K562 (cell line): ENCODE measurements around the gene PRSS12. TPM values are rescaled to one million over a fixed set of nuclear protein-coding genes. Genes with fewer than 3 reads are reported as not detected.

Source experiments
- ATAC-seq: fragments of 200-7000 bp; cut with Tn5 transposase; 3 replicates; pipeline ENCODE4 v1.9.1; 2020; ENCODE audit warnings: moderate library complexity
- BruUV-seq: library from RNA; stranded (reverse); fragments of 400-500 nt; replicated peaks from 2 replicates; lab custom pipeline; 2021; lab: Mats Ljungman, UMichigan
- CTCF ChIA-PET: fragments of 300-600 bp; formaldehyde crosslinking; extraction: SDS; loops from one replicate; lab custom pipeline; 2021; ENCODE audit warnings: low intra/inter-chr PET ratio; lab: Yijun Ruan, JAX
- POLR2A ChIA-PET: fragments of 300-600, 350-650 bp; sonication (Branson Sonifier 250); formaldehyde crosslinking; extraction: SDS; loops from one replicate; lab custom pipeline; 2021; ENCODE audit warnings: antibody characterized with exemption, inconsistent platforms; lab: Yijun Ruan, JAX
- DNase-seq, 4 experiments: peaks; one replicate each; pipeline versions ENCODE4 v3.0.0 to v3.0.0-alpha.2; 2011 to 2018; ENCODE audit warnings: low spot score in 3 of 4, mixed read lengths in 3 of 4; ENCODE audit errors: extremely low read depth in 1 of 4
- FAIRE-seq: peaks from 2 replicates; lab custom pipeline; 2011; peaks lifted over from hg19 to GRCh38; lab: Jason Lieb, UNC
- H2AFZ ChIP-seq: 2 replicates; pipeline ENCODE4 v1.6.0; 2011; ENCODE audit warnings: low read depth, low read length, control low read depth, inconsistent platforms
- H3K27ac ChIP-seq: fragments of 200-600 bp; 3 replicates; pipeline ENCODE4 v1.8.0; 2011; ENCODE audit warnings: low read depth, mild to moderate bottlenecking, control low read depth, inconsistent platforms, low read length, moderate library complexity, mixed read lengths; ENCODE audit errors: extremely low read depth
- H3K27me3 ChIP-seq, 2 experiments: fragments of 300-600 bp in 1 of 2; 2 replicates in 1 of 2; 3 replicates in 1 of 2; pipeline versions ENCODE4 v1.6.0 to v1.8.0; 2011; ENCODE audit warnings: inconsistent platforms in 2 of 2, low read length in 2 of 2, mild to moderate bottlenecking in 1 of 2, mixed read lengths in 1 of 2, moderate library complexity in 1 of 2; ENCODE audit not compliant: control insufficient read depth in 2 of 2, insufficient read depth in 2 of 2
- H3K36me3 ChIP-seq: fragments of 300-600 bp; 3 replicates; pipeline ENCODE4 v1.8.0; 2011; ENCODE audit warnings: mild to moderate bottlenecking, low read length, inconsistent platforms; ENCODE audit not compliant: control insufficient read depth, insufficient read depth
- H3K4me1 ChIP-seq, 2 experiments: fragments of 200-600 bp in 1 of 2; replicated peaks in 1 of 2; 2 replicates in 1 of 2; 3 replicates in 1 of 2; pipeline versions ENCODE4 v1.5.1 to v1.8.0; 2011; ENCODE audit warnings: inconsistent platforms in 2 of 2, low read length in 2 of 2, mild to moderate bottlenecking in 1 of 2, mixed read lengths in 1 of 2, moderate library complexity in 1 of 2; ENCODE audit not compliant: control insufficient read depth in 2 of 2, insufficient read depth in 2 of 2
- H3K4me2 ChIP-seq: 2 replicates; pipeline ENCODE4 v1.6.1; 2011; ENCODE audit warnings: low read length, control low read depth, inconsistent platforms, mixed read lengths; ENCODE audit not compliant: insufficient read depth
- H3K4me3 ChIP-seq: fragments of 200-600 bp; sonication (generic), shearing (Covaris generic); 2 replicates; pipeline ENCODE4 v1.5.1; 2016; ENCODE audit warnings: control low read depth, inconsistent platforms
- H3K79me2 ChIP-seq: fragments of 200-600 bp; 3 replicates; pipeline ENCODE4 v1.8.0; 2011; ENCODE audit warnings: low read length, inconsistent platforms; ENCODE audit not compliant: control insufficient read depth, insufficient read depth
- H3K9ac ChIP-seq, 2 experiments: 2 replicates each; pipeline versions ENCODE4 v1.6.0 to v1.6.1; 2011; ENCODE audit warnings: low read depth in 2 of 2, low read length in 2 of 2, control low read depth in 1 of 2, inconsistent platforms in 1 of 2, mild to moderate bottlenecking in 1 of 2, mixed read lengths in 1 of 2; ENCODE audit not compliant: insufficient read depth in 1 of 2
- H3K9me1 ChIP-seq: one replicate; pipeline ENCODE4 v1.6.0; 2011; ENCODE audit warnings: inconsistent platforms, mild to moderate bottlenecking, low read length, moderate library complexity; ENCODE audit not compliant: control insufficient read depth, insufficient read depth
- H3K9me3 ChIP-seq: replicated peaks from 2 replicates; pipeline ENCODE4 v1.5.1; 2011; ENCODE audit warnings: low read depth, low read length, inconsistent platforms; ENCODE audit not compliant: control insufficient read depth, insufficient read depth
- H4K20me1 ChIP-seq: replicated peaks from 2 replicates; pipeline ENCODE4 v1.6.1; 2011; ENCODE audit warnings: low read length, inconsistent platforms, mixed read lengths; ENCODE audit not compliant: control insufficient read depth, insufficient read depth
- RCOR1 ChIP-seq, 2 experiments: IDR thresholded peaks; 2 replicates each; pipeline ENCODE4 v1.6.1; 2012; ENCODE audit warnings: low read depth in 2 of 2, low read length in 2 of 2, borderline replicate concordance in 1 of 2, improper control_type of control experiment in 1 of 2
- ZBTB5 ChIP-seq: fragments of 450-650 bp; IDR thresholded peaks from 2 replicates; pipeline ENCODE4 v1.6.1; 2017; ENCODE audit warnings: antibody characterized with exemption
- WGBS: fragments of 100-300 bp; shearing (Covaris generic); methylation state at CpG from one replicate; pipeline ENCODE4 v1.1.6; 2016; ENCODE audit warnings: low coverage, mixed read lengths; ENCODE audit not compliant: insufficient coverage; ENCODE audit errors: missing lambda C conversion rate; 5-methylcytosine and 5-hydroxymethylcytosine counted together
- in situ Hi-C: fragments of 300-500 bp; cut with MboI; formaldehyde crosslinking; loops from 4 replicates; pipeline ENCODE4 v1.15.0; 2018; ENCODE audit warnings: inconsistent platforms, mixed read lengths
- intact Hi-C: fragments of 100-400 bp; cut with micrococcal nuclease; formaldehyde crosslinking; loops from 2 replicates; pipeline ENCODE4 v1.14.2; 2022
- polyA plus RNA-seq, 8 experiments: library from polyadenylated mRNA; depleted of rRNA in 4 of 8; stranded (reverse) in 5 of 8; unstranded in 3 of 8; fragments of >200 nt; fragmentation: Nextera tagmentation in 2 of 8; fragmentation: Illumina TruSeq in 1 of 8; extraction: Ambion mirVana in 2 of 8; extraction: Trizol in 1 of 8; gene quantifications; 2 replicates each; pipeline versions ENCODE4 v1.2.1 to v1.2.3, GENCODE V29; 2011 to 2014; ENCODE audit warnings: inconsistent platforms in 1 of 8, missing spikeins in 1 of 8
- total RNA-seq, 7 experiments: library from RNA; depleted of rRNA in 6 of 7; stranded (reverse); fragments of >200 nt in 6 of 7; fragmentation: Illumina TruSeq in 2 of 7; extraction: Trizol in 2 of 7; gene quantifications; 2 replicates each; pipeline versions ENCODE4 v1.2.1 to v1.2.3, GENCODE V29; 2011 to 2021; ENCODE audit warnings: low replicate concordance in 1 of 7
- TF ChIP-seq, protein P1 (sequence below): sonication (generic); formaldehyde crosslinking; IDR thresholded peaks from 2 replicates; pipeline ENCODE4 v1.8.0; 2022; ENCODE audit warnings: mild to moderate bottlenecking, missing genetic modification reagents
- TF ChIP-seq, protein P2 (sequence below): sonication (generic); formaldehyde crosslinking; IDR thresholded peaks from 2 replicates; pipeline ENCODE4 v1.8.0; 2022; ENCODE audit warnings: missing genetic modification reagents, mild to moderate bottlenecking, moderate library complexity, borderline replicate concordance

The PRSS12 gene
- total and polyA plus RNA-seq, 9 of the 15 experiments (the other 6 are each of a cell fraction or from before 2014, with no cell fraction given) = 0.06 to 0.11 (median 0.09) TPM; not detected in 6

GRCh38 chr4:118372251-118372650, 19.4 kb upstream of the PRSS12 start:
- H3K27ac ChIP-seq = no peak overlapping the region
- no peaks in the 10 kb centered on the region for H4K20me1 ChIP-seq
- no peak overlapping the region for H3K4me3 ChIP-seq
- ATAC-seq (no peak), FAIRE-seq (no peak), DNase-seq (no peak)
- intact Hi-C loops (no loop called here), in situ Hi-C loops (no loop called here)
- H3K4me2 ChIP-seq = no peak overlapping the region
- H3K9me3 ChIP-seq = no peaks in the 10 kb centered on the region
- no TSS peak for BruUV-seq
- no peak overlapping the region for H2AFZ ChIP-seq
- H3K27me3 ChIP-seq = no peaks in the 10 kb centered on the region
- CTCF ChIA-PET = no interaction called here
- POLR2A ChIA-PET = interaction anchor here (0.7 kb wide), 1 partner anchor 65 kb away, joined by 3 read pairs; no protein-coding TSS in a partner anchor
- no peaks in the 10 kb centered on the region for H3K36me3 ChIP-seq
- TF ChIP-seq, protein P1, sequence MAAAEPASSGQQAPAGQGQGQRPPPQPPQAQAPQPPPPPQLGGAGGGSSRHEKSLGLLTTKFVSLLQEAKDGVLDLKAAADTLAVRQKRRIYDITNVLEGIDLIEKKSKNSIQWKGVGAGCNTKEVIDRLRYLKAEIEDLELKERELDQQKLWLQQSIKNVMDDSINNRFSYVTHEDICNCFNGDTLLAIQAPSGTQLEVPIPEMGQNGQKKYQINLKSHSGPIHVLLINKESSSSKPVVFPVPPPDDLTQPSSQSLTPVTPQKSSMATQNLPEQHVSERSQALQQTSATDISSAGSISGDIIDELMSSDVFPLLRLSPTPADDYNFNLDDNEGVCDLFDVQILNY (CRISPR knock-in tag) = no peak
- TF ChIP-seq RCOR1 (IDR thresholded peaks at IDR 0.05; ENCODE audit: borderline replicate concordance in 1 of 2, low read depth in 2 of 2, low read length in 2 of 2) (no peak), ZBTB5 (no peak)
- TF ChIP-seq, protein P2, sequence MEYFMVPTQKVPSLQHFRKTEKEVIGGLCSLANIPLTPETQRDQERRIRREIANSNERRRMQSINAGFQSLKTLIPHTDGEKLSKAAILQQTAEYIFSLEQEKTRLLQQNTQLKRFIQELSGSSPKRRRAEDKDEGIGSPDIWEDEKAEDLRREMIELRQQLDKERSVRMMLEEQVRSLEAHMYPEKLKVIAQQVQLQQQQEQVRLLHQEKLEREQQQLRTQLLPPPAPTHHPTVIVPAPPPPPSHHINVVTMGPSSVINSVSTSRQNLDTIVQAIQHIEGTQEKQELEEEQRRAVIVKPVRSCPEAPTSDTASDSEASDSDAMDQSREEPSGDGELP (CRISPR knock-in tag) = no peak
- H3K9me1 ChIP-seq = no peaks in the 10 kb centered on the region
- WGBS = 3% methylated on average over 4 of the region's 4 CpGs
- H3K79me2 ChIP-seq = no peaks in the 10 kb centered on the region
- no peak overlapping the region for H3K9ac ChIP-seq
- H3K4me1 ChIP-seq = no peaks in the 10 kb centered on the region
